Right hindlimb (tissue), 1 donor: Measurements from ENCODE around the gene MPZL2.

Experiments
- DNase-seq: peaks from one replicate; pipeline ENCODE4 v3.0.0-alpha.2; 2018

The MPZL2 gene

DNA sequence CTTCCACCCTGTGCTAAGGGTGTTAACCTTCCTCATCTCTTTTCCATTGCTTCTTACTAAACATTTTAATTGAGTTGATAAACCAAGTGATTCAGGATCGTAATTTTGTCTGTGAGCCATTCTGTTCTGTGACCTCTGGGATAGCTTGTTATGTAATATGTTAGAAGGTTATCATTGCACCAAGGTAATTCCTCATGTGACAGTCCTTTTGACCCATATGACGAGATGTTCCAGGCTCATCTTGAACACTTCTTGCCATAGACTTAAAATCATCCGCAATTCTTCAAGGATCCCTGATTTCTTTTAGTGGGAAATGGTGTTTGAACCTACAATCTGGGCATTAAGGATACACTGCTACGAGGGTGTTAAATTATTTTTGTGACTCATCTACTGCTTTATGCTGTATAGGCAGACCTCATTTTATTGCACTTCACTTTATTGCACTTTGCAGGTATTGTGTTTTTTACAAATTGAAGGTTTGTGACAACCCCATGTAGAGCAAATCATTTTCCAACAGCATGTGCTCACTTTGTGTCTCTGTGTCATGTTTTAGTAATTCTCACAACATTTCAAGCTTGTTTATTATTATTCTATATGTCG is 19.0 kb upstream of the MPZL2 start:
- DNase-seq, result no peak

DNA sequence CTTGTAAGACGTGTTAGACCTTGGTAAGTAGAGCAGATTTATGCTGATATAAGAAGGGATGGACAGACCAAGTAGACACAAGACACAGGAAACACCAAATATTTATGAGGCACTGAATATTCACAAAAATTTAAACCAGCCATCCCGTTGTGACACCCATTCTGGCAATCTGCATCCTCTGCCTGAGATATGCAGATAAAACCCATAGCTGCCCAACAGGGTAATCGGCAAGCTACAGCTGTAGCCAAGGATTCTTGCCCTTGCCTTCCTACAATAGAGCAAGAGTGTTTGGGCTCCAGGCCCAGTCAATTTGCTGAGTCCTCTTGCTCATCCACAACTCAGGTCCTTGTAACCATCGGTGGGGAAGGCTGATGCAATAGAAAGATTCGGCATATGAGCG is 18.5 kb upstream of the MPZL2 start:
- no peak for DNase-seq

DNA sequence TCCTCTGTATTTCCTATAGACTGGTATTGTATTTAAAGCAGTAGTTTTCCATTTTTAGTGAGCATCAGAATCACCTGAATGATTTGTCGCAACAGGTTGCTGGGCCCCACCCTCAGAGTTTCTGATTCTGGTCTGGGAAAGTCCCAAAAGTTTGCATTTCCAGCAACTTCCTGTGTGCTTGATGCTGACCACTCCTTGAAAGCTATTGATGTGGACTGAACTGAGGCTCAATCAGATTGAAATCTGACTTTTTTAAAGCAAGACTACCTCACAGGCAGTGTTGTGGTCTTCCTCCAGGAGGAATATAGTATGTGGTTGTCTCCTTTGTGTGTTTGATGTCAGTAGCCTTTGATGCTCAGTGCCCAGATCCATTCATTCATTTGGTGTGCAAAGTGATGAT is 17.2 kb upstream of the MPZL2 start:
- DNase-seq, result no peak

- DNase-seq, result no peak
Observed at GRCh38 chr11:118277312-118277711, 13.2 kb upstream of the MPZL2 start.

DNA sequence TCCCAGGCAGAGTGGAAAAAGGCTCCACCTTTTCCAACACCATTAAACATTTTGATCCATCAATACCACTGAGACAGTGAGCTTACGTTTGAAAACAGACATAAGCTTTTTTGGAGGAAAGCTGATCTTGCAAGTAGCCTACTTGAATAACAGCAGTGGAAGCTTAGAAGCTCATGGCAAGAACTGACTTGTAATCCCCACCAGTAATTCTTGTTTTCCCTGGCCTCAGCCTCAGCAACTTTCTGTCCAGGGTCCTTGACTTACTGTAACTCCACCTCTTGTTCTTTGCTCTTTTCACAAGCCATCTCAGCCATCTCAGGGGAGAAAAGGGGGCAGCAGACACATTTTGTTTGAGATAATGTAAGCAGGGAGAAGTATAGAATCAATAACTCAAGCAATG is 12.3 kb upstream of the MPZL2 start:
- no peak for DNase-seq

GRCh38 chr11:118275176-118275575 is 11.1 kb upstream of the MPZL2 start:
- DNase-seq, result no peak

GRCh38 chr11:118274186-118274585 is 10.1 kb upstream of the MPZL2 start:
- no peak for DNase-seq

DNA sequence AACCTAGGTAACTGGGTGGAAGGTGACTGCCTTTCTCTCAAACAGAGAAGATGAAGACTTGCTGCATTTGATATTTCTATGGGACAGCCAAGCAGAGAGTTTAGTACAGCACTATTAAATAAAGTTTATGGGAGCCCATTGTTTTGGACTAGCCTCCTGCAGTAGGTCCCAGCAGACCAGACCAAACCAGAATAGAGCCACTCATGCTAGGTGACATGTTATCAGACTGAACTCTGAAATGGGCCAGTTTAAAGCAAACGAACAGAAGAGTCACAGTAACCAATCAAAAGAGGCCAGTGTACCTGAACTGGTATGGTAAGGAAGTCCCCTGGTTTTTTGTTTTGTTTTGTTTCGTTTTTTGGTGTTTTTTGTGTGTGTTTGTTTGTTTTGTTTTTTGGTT is 7.9 kb upstream of the MPZL2 start:
- DNase-seq, result no peak

GRCh38 chr11:118267486-118267885 is 3.4 kb upstream of the MPZL2 start:
- no peak for DNase-seq

- no peak for DNase-seq
Observed at GRCh38 chr11:118265954-118266353, 1.9 kb upstream of the MPZL2 start.

GRCh38 chr11:118264569-118265465 is 720 bp upstream of the MPZL2 start:
- DNase-seq, result no peak

DNA sequence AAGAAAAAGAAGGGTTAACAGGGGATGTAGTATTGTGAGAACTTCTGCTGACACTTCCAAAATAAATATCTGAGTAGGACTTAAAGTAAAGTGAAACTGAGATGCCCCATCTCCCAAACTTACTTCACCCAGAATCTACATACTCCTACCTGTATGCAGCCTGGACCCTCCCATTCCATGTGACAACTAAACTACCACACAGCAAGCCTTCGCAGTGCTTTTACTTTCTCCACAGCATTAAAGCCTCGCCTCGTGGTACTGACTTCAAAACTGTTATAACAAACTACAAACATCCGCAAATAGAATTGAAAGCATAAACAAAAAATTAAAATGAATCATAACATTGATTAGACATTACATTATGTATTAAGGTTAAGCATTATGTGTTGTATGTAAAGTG is 985 bp downstream of the MPZL2 start:
- no peak for DNase-seq

DNA sequence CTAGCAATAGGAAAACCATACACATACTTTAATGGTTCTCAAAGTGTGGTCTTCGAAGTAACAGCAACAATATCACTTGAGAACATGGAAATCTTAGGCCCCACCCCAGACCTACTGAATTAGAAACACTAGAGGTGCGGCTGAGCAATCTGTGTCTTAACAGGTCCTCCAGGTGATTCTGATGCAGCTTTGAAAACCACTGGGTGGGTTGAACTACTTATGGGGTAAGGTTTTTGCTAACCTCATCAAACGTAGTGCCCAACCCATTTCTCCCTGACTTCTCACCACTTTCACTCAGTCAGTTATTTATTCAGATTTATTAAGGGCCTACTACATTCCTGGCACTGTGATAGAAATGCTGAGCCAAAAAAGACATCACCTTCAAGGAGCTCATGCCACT is 3.7 kb downstream of the MPZL2 start:
- no peak for DNase-seq

- no peak for DNase-seq
Observed at GRCh38 chr11:118259138-118259537, 5.0 kb downstream of the MPZL2 start.

DNA sequence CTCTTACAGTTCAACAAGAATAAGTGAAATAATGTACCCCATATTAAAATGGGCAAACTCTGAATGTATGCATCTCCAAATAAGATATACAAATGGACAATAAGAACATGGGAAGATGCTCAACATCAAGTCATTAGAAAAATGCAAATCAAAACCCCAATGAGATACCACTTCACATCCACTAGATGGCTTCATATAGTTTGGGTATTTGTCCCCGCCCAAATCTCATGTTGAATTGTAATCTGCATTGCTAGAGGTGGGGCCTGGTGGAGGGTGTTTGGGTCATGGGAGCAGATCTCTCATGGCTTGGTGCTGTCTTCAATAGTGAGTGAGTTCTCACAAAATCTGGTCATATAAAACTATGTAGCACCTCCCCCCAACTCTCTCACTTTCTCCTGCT is 5.7 kb downstream of the MPZL2 start:
- no peak for DNase-seq

- no peak for DNase-seq
Observed at GRCh38 chr11:118252688-118253087, 11.4 kb downstream of the MPZL2 start.

- DNase-seq, result peak; percentile 89
Observed at GRCh38 chr11:118251858-118252652, 12.0 kb downstream of the MPZL2 start, which contains the start of gene MPZL3. Gene MPZL3, minus strand, starts transcription at chr11:118252365. Its CDS starts 71 bp downstream, at chr11:118252294.

- DNase-seq, result no peak
Observed at GRCh38 chr11:118247041-118247440, 17.1 kb downstream of the MPZL2 start.

- no peak for DNase-seq
Observed at GRCh38 chr11:118245936-118246562, 18.0 kb downstream of the MPZL2 start.

DNA sequence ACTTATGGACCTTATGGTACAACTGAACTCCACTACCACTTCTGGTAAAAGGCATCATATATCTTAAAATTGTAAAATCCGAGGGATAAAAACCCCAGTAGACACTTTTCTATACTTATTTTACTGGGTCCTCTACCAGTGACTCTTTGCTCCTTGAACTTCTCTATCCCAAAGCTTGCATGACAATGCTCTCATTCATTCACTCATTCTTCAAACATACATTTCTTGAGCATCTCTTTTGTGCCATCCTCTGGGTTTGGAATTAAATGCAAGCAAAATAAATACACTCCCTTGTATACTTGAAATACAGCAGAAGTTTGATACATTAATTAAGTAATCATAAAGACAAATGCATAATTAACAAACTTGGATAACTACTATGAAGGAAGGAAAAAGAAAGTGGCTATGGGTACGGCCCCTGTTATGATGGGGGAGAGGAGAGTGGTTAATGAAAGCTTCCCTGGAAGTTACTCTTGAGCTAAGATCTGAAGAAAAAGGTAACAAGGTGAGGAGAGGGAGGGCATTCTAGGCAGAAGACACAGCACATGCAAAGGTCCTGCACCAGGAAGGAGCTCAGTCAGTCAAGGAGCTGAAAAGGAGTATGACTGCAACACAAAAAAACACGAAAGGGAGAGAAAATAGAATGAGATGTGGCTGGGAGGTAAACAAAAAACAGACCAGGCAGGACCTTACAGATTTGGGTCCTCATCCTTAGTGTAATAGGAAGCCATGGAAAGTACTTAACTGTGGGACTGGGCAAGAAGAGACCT is 19.9 kb downstream of the MPZL2 start:
- no peak for DNase-seq

GRCh38 chr11:118243161-118243560 is 20.9 kb downstream of the MPZL2 start:
- no peak for DNase-seq

DNA sequence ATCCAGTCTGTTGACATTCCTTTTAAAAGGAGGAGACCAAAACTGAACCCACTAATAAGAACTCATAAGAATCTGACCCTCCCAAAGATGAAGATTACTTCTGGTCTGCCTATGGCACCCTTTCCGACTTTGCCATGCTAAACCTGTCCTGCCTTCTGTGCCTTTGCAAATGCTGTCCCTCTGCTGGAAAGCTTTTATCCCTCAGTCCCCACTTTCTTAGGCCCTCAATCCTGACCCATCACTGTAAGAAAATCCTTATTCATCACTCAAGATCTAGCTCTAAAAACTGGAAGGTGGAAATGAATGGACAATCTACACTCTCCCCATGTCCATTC is 22.4 kb downstream of the MPZL2 start:
- no peak for DNase-seq
